Gastroesophageal sphincter (tissue), 3 donors: ENCODE results near the gene SERPINB12.

ENCODE experiments used
- CTCF ChIP-seq, 4 experiments: fragments of 200-600 bp in 2 of 4; fragments of 450-650 bp in 2 of 4; sonication (generic) in 1 of 4; IDR thresholded peaks; one replicate each; pipeline ENCODE4 v1.5.1; 2017 to 2019; ENCODE audit warnings: antibody characterized with exemption in 4 of 4, mild to moderate bottlenecking in 2 of 4, moderate library complexity in 2 of 4
- POLR2A ChIP-seq, 2 donors: fragments of 450-650 bp; IDR thresholded peaks; one replicate each; pipeline ENCODE4 v1.6.1; 2017; ENCODE audit warnings: antibody characterized with exemption in 2 of 2, mild to moderate bottlenecking in 2 of 2, moderate library complexity in 1 of 2
- POLR2AphosphoS5 ChIP-seq: sonication (generic); formaldehyde crosslinking; IDR thresholded peaks from one replicate; pipeline ENCODE4 v1.6.1; 2017; ENCODE audit warnings: antibody characterized with exemption

- TF ChIP-seq CTCF (IDR thresholded peaks at IDR 0.05), result no peak
- TF ChIP-seq POLR2AphosphoS5, result no peak
- TF ChIP-seq POLR2A (IDR thresholded peaks at IDR 0.05), result no peak
Measured at GRCh38 chr18:63532471-63532870, 9.7 kb upstream of the SERPINB12 start.
